MV-4-11 (cell line): ENCODE data around the gene DTWD1.
"Not testable (repeated sequence)": the region's sequence is repeated elsewhere in the genome, so short reads cannot be mapped to it uniquely, and the experiment has no call there.

Experiments used
- DNase-seq: peaks from one replicate; lab custom pipeline; 2025; lab: John Stamatoyannopoulos, UW

Gene DTWD1

DNA sequence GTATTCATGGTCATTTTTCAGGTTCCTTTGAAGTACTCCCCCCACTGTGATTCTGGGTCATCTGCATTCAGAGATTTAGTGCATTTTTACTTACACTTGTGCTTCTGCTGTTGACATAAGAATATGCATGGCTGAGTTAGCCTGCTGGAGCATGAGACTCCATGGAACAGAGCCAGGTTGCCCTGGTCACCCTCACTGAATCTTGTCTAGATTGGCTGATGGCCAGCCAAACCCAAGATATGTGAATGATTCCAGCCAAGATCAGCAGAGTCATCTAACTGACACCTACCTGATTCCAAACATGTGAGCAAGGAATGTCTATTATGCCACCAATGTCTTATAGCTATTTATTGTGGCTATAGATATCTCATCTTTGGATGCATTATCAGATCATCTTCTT is 25.1 kb downstream of the DTWD1 start:
- no peak for DNase-seq

DNA sequence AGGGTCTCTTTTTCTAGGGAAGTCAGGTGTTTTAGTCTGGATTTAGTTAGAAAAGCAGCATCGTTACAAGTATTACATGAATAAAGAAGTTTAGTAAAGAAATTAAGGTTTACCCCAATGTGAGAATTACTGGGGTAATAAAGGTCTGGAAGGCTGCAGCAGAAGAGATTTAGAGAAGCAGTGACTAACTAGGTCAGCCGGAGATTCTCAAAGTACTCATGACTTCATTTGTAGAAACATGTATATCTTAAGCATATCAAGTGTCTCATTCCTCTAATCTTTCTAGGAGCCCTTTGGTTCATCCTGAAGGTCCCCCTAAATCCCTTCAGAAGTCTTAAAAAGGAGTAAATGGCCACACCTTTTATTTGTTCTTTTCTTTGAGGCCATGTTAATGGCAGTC is 26.0 kb downstream of the DTWD1 start:
- no peak for DNase-seq

DNA sequence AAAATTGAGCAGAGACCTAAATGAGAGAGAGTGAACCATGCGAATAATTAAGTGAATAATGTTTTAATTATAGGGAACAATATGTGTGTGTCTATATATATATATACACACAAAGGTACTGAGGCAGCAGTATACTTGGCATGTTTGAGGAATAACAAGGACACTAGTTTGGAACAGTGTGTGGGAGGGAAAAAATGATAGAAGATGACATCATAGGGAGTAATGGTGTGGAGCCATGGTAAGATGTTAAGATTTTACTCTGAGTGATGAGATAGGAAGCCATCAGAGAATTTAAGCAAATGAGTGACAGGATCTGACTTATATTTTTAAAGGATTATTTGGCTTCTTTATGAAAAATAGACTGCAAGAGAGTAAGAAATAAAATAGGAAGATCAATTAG is 29.1 kb downstream of the DTWD1 start:
- no peak for DNase-seq

DNA sequence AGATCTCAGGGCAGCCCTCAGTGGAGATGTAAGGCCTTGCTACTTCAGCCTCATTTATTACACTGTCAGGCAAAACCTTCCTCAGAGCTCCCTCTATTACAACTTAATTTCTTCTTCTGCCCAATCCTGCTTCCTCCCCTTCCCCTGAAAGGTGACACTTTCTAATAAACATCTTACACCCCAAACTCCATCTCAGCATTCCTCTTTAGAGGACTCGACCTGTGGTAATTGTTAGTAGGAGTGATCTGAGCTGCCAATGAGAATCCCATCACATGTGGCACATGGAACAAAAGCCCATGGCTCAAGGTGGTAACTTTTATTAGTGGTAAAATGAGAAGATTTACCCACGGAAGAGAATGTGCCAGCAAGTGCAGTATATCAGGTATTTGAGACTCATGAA is 29.8 kb downstream of the DTWD1 start:
- DNase-seq, result no peak

DNA sequence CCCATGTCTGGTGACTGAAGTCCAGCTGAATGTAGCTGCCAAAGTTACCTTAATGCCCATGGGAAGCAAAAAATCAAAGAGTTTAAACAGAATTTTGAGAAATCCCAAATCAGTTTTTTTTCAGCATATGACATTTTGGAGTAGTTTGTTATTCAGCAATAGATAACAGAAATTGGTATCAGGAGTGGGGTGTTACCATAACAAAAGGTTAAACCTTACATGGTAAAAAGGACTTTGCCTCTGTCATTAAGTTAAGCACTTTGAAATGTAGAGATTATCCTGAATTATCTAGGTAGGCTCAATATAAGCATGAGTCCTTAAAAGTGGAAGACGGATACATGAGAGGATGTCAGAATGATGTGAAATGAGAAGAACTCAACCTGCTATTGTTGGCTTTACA is 32.1 kb downstream of the DTWD1 start:
- no peak for DNase-seq

DNA sequence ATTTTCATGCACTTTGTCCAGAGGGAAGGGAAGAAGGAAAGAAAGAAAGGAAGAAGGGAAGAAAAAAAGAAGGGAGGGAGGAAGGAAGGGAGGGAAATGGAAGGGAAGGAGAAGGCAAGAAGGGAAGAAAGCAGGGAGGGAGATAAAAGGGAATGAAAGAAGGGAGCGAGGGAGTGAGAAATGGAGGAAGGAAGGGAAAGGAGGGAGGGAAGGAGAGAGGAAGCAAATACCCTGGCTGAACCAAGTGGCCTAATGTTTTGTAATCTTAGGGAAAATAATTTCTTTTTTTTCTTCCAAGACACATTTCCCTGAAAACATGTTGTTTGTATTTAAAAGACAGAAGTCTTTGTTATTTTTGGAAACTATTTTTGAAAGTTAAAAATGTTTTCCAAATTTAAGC is 35.9 kb downstream of the DTWD1 start:
- DNase-seq, result no peak

DNA sequence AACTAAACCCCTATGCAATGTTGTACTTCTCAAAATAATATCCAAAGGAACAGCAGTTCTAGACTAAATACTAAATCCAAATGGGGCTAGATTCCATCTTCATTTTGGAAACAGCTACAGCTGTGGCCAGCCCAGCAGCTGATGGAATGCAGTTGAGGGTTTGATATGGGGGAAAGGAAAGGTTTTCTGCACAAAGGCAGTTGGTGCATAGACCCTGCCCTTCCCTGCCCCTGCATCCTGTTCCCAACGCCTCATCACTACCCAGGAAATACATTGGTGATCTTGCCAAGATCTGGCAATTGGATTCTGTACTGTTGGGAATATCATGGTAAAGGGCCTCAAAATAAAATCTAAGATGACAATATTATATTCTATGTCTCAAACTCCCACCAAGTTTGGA is 43.9 kb downstream of the DTWD1 start:
- DNase-seq, result no peak

DNA sequence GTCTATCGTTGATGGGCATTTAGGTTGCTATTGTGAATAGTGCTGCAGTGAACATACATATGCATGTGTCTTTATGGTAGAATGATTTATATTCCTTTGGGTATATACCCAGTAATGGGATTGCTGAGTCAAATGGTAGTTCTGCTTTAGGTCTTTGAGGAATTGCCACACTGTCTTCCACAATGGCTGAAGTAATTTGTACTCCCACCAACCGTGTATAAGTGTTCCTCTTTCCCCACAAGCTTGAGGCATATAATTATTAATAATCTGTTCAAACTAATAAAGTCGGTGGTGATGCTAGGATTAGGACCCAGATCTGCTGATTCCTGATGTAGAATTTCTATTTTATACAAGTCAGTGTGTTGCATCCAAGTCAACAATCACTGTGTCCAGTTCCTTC is 45.6 kb downstream of the DTWD1 start:
- peak; percentile 45 for DNase-seq

DNA sequence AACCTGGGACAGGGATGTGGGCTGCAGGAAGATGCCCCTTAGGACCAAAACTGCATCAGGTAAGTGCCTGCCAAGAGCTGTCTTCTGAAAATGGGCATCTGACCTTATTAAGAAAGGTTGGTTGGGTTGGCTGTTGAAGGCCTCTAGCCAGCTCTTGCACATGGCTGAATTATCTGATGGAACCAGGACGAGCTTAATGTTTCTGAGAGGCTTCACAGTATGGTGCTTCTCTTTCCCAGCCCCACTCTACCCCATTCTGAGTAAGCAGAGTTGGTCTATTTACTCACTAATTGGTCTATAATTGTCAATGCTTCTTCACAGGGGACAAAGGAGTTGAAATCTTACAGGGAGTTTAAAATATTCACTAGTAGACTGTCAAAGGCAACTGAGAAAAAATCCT is 48.4 kb downstream of the DTWD1 start:
- no peak for DNase-seq

DNA sequence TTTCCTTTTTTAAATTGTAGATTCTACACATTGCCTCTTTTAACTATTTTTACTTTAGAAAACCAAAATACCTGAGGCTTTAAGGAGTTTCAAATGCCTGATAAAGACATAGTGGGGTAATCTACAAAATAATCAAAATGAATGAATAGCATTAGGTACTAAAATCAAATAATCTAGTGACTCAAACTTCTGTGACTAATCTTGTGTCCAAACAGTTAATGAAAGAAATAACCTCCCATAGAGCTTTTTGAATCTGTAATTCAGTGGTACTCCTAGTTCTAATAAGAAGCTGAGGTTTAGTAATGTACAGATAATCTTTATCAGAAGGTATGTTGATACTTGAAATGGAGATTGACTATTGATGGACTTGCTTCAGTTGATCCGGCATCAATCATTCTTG is 53.0 kb downstream of the DTWD1 start:
- no peak for DNase-seq

DNA sequence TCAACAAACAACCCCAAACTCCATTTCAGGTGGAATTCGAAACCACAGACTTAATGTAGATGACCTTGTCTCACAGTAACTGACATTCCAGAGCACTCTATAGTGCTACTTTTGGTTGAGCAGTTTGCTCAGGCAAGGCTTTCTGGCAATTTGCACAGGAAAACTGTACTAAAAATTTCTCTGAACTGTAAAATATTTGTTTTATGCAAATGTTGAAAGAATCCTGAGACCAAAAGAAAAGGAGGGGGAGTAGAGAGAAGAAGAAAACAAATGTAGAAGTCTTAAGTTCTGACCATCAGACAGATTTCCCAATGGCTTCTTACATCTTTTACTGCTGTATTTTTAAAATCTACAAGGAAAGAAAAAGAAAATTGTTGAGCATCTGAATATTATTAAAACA is 53.5 kb downstream of the DTWD1 start:
- DNase-seq, result no peak

DNA sequence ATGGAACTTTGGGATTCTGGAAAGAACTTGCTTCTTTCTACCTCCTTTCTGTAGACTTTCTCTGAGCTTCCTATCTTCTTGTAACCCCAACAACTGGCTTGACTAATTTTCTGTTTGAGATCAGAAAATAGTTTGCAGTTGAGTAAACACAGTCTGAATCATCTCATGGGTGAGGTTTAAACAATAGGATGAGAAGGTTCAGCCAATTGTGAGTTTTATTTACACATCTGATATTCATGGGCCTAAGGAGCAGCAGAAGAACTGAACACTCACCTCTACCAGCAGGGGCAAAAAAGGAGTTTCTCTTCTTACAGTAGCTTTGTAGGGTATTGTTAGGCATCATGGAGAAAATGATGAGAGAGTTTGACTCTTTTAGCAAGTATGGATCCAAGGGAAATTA is 54.2 kb downstream of the DTWD1 start:
- DNase-seq, result no peak

DNA sequence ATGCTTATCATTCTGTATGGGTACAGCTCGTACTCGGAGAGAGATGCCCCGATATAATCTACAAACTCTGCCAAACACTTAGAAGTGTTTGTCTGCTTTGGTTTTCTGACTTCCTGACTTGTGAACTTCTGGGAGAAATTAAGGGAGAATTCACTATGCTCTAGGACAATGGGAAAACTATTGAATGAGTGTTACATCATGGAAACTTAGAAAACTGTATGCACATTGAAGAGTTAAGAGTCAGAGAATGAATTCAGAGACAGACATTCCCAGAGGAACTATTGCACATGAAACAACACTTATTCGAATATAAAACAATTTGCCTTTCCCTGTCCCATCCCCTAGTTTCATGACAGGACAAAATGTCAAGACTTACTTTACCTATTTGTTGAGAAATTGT is 57.8 kb downstream of the DTWD1 start:
- DNase-seq, result no peak

DNA sequence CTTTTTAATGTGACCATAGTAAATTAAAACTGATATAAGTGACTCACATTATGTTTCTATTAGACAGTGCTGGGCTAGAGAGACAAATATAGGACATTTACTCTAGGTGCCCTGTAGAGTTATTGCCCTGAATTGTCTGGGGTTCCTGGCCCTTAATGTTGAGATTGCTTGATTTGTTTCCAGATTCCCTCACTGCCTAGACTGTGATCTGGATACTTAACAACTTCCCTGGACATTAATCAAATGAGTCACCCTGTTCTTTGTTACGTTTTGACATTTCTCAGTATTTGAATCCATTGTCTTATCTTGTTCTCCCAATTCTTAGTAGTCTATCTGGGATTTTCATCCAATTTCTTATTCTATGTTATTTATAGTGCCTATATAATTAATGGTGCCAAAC is 65.8 kb downstream of the DTWD1 start:
- DNase-seq, result no peak

DNA sequence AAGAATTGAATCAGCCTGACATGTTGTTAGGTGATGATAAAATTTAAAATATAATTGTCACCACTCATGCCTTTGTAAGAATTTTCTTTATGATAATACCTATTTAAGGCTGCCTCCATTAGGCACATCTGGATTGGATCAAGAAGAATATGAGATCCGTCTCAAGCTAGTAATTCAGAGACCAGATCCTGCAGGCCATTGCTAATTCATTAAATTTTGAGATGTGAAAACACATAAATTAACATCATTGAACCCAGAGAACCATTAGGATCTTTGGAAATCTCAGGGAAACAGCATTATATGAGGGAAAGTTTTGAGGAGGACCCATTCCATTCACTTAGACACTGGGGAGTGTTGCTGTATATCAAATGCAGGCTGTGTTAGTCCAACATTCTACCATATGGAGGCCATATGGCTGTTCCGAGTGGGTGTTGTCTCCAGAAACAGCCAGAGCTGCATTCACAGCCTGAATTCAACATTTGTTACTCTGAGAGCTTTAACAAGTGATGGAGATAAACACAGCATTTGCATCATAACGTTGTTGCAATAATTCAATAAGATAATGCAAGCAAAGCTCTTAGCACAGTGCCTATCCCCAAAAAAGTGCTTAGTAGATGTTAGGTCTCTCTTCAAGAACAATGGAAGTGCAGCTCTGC is 67.4 kb downstream of the DTWD1 start:
- DNase-seq, result no peak

DNA sequence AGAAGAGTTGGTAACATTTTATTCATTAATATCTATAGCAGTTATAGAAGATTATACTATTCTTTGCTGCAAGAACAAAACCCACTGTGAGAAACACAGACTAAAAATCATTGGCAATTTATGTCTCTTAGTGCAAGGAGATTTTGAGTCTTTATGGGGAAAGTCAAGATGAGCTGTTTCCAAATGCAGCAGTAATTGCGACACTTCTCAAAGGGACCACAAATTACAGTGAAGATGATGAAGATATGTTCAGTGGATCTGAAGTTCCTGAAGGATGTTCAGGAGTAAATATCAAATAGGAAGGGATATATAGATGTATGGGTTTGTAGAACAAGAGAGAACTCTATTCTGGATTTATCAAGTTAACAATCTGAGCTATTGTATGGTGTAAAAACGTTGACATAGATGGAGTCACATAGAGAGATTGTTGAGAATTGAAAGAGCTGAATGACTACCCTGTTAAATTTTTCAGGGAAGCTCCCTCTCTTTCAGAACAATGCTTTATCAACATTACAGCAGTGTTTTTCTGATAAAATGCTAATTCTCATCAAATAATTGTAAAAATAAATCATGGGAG is 71.8 kb downstream of the DTWD1 start:
- DNase-seq, result peak; percentile 38

DNA sequence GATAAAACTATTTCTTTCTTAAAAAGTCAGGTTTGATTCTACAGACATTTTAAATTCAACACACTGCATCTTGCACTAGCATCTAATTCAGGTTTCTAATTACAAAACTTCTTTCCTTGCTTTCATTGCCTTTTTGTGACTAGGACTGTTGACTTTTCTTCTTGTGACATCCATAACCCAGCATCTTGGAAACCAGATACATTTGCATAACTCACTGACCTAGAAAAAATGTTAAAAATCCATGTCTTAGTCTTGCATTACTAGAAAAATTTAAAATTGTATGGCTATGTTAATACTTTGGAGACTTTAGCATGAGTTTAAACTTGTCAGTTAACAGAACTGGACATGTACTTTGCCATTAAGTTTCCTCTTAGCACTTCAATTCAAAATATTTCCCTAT is 72.7 kb downstream of the DTWD1 start:
- no peak for DNase-seq

DNA sequence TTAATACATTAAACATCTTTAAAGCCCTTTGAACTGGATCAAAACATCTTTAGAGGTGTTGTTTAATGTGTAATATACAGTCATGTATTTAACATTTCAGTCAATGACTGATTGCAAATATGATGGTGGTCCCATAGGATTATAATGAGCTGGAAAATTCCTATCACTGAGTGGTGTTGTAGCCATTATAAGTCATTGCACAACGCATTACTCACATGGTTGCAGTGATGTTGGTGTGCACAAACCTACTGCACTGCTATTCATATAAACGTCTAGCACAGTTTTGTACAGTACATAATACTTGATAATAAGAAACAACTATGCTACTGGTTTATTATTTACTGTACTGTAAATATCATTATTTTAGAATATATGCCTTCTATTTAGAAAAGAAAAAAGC is 75.6 kb downstream of the DTWD1 start:
- DNase-seq, result no peak

DNA sequence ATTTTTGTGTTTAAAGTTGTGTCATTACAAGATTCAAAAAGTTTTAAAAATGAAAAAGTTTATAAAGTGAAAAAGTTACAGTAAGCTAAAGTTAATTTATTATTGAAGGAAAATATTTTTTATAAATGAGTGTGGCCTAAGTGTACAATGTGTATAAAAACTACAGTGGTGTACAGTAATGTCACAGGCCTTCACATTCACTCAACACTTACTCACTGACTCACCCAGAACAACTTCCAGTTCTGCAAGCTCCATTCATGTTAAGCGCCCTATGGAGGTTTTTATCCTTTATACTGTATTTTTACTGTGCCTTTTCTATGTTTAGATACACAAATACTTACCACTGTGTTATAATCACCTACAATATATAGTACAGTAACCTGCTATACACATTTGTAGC is 76.3 kb downstream of the DTWD1 start:
- DNase-seq, result peak; percentile 23

DNA sequence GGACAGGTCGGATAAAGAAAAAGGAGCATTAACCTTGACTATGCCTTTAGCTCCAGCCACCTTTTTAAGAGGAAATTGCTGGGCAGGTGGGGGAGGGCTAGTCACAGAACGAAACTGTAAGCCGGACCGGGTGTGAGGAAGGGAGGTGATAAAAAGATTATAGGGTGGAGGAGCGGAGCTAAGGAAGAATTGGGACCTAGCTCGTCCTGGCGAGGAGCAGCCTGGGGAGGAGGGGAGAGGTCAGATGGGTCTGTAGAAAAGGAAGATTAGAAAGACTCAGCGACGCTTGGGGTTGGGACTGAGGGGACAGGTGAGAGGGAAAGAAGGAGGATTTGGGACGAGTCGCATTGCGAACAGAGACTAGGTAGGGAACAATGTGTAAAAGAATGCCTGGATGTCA is 82.1 kb downstream of the DTWD1 start:
- not testable (repeated sequence) for DNase-seq
